SH-SY5Y (cell line): Measurements from ENCODE around the gene RGS19.

Experiments
- GATA2 ChIP-seq: IDR thresholded peaks from 2 replicates; pipeline ENCODE4 v1.6.1; 2011; ENCODE audit warnings: mild to moderate bottlenecking, low read depth, low read length
- GATA3 ChIP-seq: IDR thresholded peaks from 2 replicates; pipeline ENCODE4 v1.6.1; 2011; ENCODE audit warnings: low read depth, mild to moderate bottlenecking, low read length, moderate library complexity

GRCh38 chr20:64106435-64106961, 27.2 kb upstream of the RGS19 start:
- no peak for TF ChIP-seq GATA2
- no peak for TF ChIP-seq GATA3
